Fibroblast of the aortic adventitia (primary cell): ENCODE data around the gene CDK5RAP3. TPM values are rescaled to one million over a fixed set of nuclear protein-coding genes. Genes with fewer than 3 reads are reported as not detected.
A peak's percentile ranks its signal among the peaks of the same experiment; 100 is the strongest.

ENCODE experiments used
- DNase-seq: peaks from one replicate; pipeline ENCODE4 v3.0.0-alpha.2; 2010; ENCODE audit warnings: low read depth
- H3K4me3 ChIP-seq: 2 replicates; pipeline ENCODE4 v1.5.1; 2011; ENCODE audit warnings: low read depth, mild to moderate bottlenecking, control low read depth, low read length, moderate library complexity
- CTCF ChIP-seq: IDR thresholded peaks from 2 replicates; pipeline ENCODE4 v1.5.1; 2011; ENCODE audit warnings: mild to moderate bottlenecking, low read length, control low read depth, inconsistent platforms; ENCODE audit not compliant: insufficient read depth
- total RNA-seq: library from RNA; depleted of rRNA; stranded (reverse); fragments of >200 nt; gene quantifications from 2 replicates; pipeline ENCODE4 v1.2.3, GENCODE V29; 2012; ENCODE audit warnings: low replicate concordance

CDK5RAP3 gene
- total RNA-seq, result 49.5 and 109 TPM in 2 replicates

- peak within 1 kb of the TSS; percentile 99 for H3K4me3 ChIP-seq
- DNase-seq, result peak; percentile 98
- peak; percentile 95 for TF ChIP-seq CTCF
These were observed at the start of gene CDK5RAP3 for GRCh38 chr17:47970725-47971499. TSS of gene CDK5RAP3 (plus strand) at chr17:47971113. CDS start at chr17:47971147, 34 bp downstream.

GRCh38 chr17:47924785-47925677 lies 45.9 kb upstream of the CDK5RAP3 start:
- H3K4me3 ChIP-seq, result no peak overlapping the region
- DNase-seq, result no peak
- no peak for TF ChIP-seq CTCF

- no peak for TF ChIP-seq CTCF
- no peak overlapping the region for H3K4me3 ChIP-seq
- no peak for DNase-seq
These were observed 45.3 kb upstream of the CDK5RAP3 start for GRCh38 chr17:47925678-47925988.

- DNase-seq, result no peak
- TF ChIP-seq CTCF, result no peak
These were observed 43.0 kb upstream of the CDK5RAP3 start for GRCh38 chr17:47927821-47928400.

GRCh38 chr17:47928415-47928814 lies 42.5 kb upstream of the CDK5RAP3 start:
- no peak for TF ChIP-seq CTCF
- H3K4me3 ChIP-seq, result no peak overlapping the region
- DNase-seq, result no peak

More at GRCh38 chr17:47927821-47928400, 43.0 kb upstream of the CDK5RAP3 start:
- no peak overlapping the region for H3K4me3 ChIP-seq

- H3K4me3 ChIP-seq, result no peak overlapping the region
- DNase-seq, result no peak
These were observed 41.5 kb upstream of the CDK5RAP3 start for GRCh38 chr17:47929218-47930000.

More at GRCh38 chr17:47929218-47930000, 41.5 kb upstream of the CDK5RAP3 start:
- TF ChIP-seq CTCF, result no peak
